Brain microvascular endothelial cell (primary cell): ENCODE data around the gene HASPIN.

ENCODE experiments used
- DNase-seq: peaks from one replicate; pipeline ENCODE4 v3.0.0-alpha.2; 2020
- H3K27ac ChIP-seq: fragments of 250-450 bp; sonication (Bioruptor Pico); 2 replicates; pipeline ENCODE4 v1.5.1; 2020; ENCODE audit warnings: mild to moderate bottlenecking, moderate library complexity
- H3K27me3 ChIP-seq: fragments of 250-450 bp; sonication (Bioruptor Pico); replicated peaks from 2 replicates; pipeline ENCODE4 v1.5.1; 2020; ENCODE audit warnings: mild to moderate bottlenecking
- H3K36me3 ChIP-seq: fragments of 250-450 bp; sonication (Bioruptor Pico); replicated peaks from 2 replicates; pipeline ENCODE4 v1.5.1; 2020; ENCODE audit warnings: mild to moderate bottlenecking
- H3K4me3 ChIP-seq: 2 replicates; pipeline ENCODE4 v1.5.1; 2011; ENCODE audit warnings: low read depth, mild to moderate bottlenecking, control low read depth, low read length, moderate library complexity
- in situ Hi-C: cut with HindIII; loops from 2 replicates; pipeline ENCODE4 v1.10.0; 2017; ENCODE audit warnings: low sequenced_read_pairs, low pct_ligation_motif_present
- TF ChIP-seq, protein P1 (sequence below): IDR thresholded peaks from 2 replicates; pipeline ENCODE4 v1.5.1; 2011; ENCODE audit warnings: low read depth, mild to moderate bottlenecking, moderate library complexity, low read length, control low read depth, inconsistent platforms; ENCODE audit errors: missing control alignments

HASPIN gene

DNA sequence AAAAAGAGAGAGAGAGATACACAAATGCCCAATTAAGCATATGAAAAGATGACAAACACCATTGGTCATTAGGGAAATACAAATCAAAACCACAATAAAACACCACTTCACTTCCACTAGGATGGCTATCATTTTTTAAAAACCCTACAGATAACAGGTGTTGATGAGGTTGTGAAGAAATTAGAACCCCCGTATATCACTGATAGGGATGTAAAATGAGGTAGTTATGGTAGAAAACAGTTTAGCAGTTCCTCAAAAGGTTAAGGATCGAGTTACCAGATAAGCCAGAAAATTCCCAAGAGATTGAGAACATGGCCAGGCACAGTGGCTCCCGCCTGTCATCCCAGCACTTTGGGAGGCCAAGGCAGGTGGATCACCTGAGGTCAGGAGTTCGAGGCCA, 30.6 kb upstream of the HASPIN start:
- Histone ChIP-seq H3K4me3 (no peak overlapping the region), H3K27me3 (no peaks in the 10 kb centered on the region), H3K36me3 (no peaks in the 10 kb centered on the region), H3K27ac (no peak overlapping the region)
- no peak for DNase-seq
- TF ChIP-seq, protein P1, sequence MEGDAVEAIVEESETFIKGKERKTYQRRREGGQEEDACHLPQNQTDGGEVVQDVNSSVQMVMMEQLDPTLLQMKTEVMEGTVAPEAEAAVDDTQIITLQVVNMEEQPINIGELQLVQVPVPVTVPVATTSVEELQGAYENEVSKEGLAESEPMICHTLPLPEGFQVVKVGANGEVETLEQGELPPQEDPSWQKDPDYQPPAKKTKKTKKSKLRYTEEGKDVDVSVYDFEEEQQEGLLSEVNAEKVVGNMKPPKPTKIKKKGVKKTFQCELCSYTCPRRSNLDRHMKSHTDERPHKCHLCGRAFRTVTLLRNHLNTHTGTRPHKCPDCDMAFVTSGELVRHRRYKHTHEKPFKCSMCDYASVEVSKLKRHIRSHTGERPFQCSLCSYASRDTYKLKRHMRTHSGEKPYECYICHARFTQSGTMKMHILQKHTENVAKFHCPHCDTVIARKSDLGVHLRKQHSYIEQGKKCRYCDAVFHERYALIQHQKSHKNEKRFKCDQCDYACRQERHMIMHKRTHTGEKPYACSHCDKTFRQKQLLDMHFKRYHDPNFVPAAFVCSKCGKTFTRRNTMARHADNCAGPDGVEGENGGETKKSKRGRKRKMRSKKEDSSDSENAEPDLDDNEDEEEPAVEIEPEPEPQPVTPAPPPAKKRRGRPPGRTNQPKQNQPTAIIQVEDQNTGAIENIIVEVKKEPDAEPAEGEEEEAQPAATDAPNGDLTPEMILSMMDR: no peak
- in situ Hi-C loops: no loop called here

DNA sequence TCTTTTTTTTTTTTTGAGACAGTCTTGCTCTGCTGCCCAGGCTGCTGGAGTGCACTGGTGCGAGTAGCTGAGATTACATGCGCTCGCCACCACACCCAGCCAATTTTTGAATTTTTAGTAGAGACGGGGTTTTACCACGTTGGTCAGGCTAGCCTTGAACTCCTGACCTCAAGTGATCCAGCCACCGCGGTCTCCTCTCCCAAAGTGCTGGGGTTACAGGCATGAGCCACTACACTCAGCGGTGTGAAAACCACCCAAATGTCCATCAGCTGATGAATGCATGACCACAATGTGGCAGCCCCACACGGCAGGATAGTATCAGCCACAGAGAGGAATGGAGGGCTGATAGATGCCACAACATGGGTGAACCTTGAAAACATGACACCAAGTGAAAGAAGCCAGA, 29.9 kb upstream of the HASPIN start:
- TF ChIP-seq, protein P1: no peak
- Histone ChIP-seq H3K27ac (no peak overlapping the region), H3K27me3 (no peaks in the 10 kb centered on the region), H3K4me3 (no peak overlapping the region), H3K36me3 (no peaks in the 10 kb centered on the region)
- no peak for DNase-seq
- in situ Hi-C loops: no loop called here

DNA sequence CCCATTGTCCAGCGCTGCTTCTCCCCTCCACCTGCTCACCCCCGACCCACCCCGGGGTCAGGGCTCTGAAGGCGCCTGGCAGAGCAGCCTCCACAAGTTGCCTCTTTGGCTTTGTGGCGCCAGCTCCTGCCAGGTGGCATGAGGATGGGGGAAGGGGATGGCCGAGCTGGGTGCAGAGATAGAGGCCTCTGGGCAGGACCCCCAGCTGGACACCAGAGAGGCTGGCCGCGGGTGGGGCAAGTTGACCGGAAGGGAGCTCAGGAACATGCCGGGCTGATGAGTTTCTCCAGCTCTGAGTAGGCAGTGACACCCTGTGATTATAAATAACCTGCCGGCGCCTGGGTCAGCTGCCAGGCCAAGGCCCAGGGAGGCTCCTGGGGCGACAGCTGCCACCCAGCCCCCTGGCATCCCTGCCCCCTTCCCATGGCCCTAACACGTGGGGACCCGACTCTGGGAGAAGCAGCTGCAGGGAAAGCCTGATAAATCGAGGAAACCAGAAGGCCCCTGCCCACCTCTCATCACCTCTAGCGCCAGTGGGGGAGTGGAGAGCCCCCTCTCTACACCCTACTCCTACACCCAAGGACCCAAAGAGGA, 28.5 kb upstream of the HASPIN start:
- no peak for DNase-seq
- in situ Hi-C loops: no loop called here
- TF ChIP-seq, protein P1: no peak
- no peaks in the 10 kb centered on the region for H3K27me3 ChIP-seq
- H3K27ac ChIP-seq: no peak overlapping the region
- H3K4me3 ChIP-seq: peak overlapping the region; percentile 60
- H3K36me3 ChIP-seq: no peaks in the 10 kb centered on the region

DNA sequence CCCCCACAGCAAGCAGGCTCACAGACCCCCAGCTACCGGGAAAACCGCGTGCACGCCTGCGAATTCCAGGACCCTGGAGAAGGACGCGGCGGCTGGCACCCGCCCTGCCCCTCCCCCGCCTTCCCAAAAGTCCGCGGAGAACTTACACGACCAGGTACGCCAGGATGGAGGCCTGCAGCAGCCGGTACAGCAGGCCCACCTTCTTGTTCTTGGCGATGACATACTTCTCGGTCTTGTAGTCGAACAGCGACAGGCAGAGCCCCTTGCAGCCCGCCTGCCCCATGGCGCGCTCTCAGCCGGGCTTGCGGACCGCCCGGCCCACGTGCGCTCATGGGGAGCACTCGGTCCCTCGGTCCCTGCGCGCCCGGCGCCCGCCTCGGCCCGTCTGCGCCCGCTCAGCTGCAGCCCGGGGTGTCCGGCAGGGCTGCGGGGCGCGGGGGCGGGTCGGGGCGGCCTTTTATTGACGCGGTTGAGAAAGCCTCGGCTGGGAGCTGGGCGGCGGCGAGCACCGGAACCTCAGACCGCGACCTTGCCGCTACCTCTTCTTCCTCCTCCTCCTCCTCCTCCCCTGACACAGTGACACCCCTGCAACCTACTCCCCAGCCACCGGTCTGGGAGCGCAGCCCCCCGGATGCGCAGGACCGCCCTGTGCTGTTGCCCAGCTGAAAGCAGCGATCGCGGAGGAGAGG, 27.8 kb upstream of the HASPIN start, which contains the start of gene P2RX5:
TSS of gene P2RX5 (minus strand) at position 433 of the 689 bp plus-strand sequence. CDS start at position 283, 150 bp downstream.
- Histone ChIP-seq H3K27me3 (no peaks in the 10 kb centered on the region), H3K36me3 (no peaks in the 10 kb centered on the region), H3K4me3 (peak within 1 kb of the TSS; percentile 60), H3K27ac (no peak within 1 kb of the TSS)
- in situ Hi-C loops: no loop called here
- TF ChIP-seq, protein P1: no peak
- DNase-seq: no peak

DNA sequence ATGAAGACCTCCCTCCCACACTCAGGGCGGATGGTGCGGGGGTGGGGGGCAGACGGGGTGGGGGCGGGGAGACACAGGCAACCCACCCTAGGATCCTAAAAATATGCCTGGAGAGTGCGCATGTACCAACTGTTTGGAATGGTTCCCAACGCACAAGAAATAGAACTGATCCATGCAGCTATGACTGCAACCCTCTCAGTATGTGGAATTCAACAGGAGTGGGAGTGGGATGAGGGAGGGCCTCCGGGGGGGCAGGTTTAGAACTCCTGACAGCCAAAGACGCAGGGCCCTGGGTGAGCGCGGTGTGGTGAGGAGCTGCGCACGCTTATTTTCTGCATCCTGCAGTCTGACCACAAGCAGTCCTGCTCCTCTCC, 26.6 kb upstream of the HASPIN start:
- H3K27me3 ChIP-seq: no peaks in the 10 kb centered on the region
- no peaks in the 10 kb centered on the region for H3K36me3 ChIP-seq
- TF ChIP-seq, protein P1: no peak
- no peak overlapping the region for H3K4me3 ChIP-seq
- DNase-seq: no peak
- in situ Hi-C loops: no loop called here
- no peak overlapping the region for H3K27ac ChIP-seq
